C4-2B (cell line): Measurements from ENCODE around the gene PCSK1.

Experiments used
- H3K27ac ChIP-seq: fragments of 450-650 bp; 2 replicates; pipeline ENCODE4 v1.5.1; 2017
- CTCF ChIP-seq: fragments of 450-650 bp; conservative IDR thresholded peaks from 2 replicates; pipeline ENCODE4 v1.5.1; 2017; ENCODE audit warnings: mild to moderate bottlenecking
- ZFX ChIP-seq: fragments of 450-650 bp; IDR thresholded peaks from 2 replicates; pipeline ENCODE4 v1.6.1; 2017

The PCSK1 gene

GRCh38 chr5:96433066-96433447 lies at the start of gene PCSK1:
Gene PCSK1, minus strand, starts transcription at chr5:96433248. Its CDS starts 206 bp downstream, at chr5:96433042.
- TF ChIP-seq CTCF: no peak
- no peak for TF ChIP-seq ZFX
- no peak within 1 kb of the TSS for H3K27ac ChIP-seq

GRCh38 chr5:96481867-96482266 lies 48.8 kb upstream of the PCSK1 start:
- TF ChIP-seq ZFX: no peak
- TF ChIP-seq CTCF: no peak
- H3K27ac ChIP-seq: no peak overlapping the region

GRCh38 chr5:96481009-96481786 lies 48.1 kb upstream of the PCSK1 start:
- no peak for TF ChIP-seq ZFX
- TF ChIP-seq CTCF: no peak
- no peak overlapping the region for H3K27ac ChIP-seq

GRCh38 chr5:96478983-96479382 lies 45.9 kb upstream of the PCSK1 start:
- H3K27ac ChIP-seq: no peak overlapping the region
- TF ChIP-seq ZFX (no peak), CTCF (no peak)

- no peak for TF ChIP-seq ZFX
- TF ChIP-seq CTCF: no peak
Observed at GRCh38 chr5:96476654-96477053, 43.6 kb upstream of the PCSK1 start.

GRCh38 chr5:96474073-96474472 lies 41.0 kb upstream of the PCSK1 start:
- no peak for TF ChIP-seq ZFX
- TF ChIP-seq CTCF: no peak
- no peak overlapping the region for H3K27ac ChIP-seq

More at GRCh38 chr5:96476654-96477053, 43.6 kb upstream of the PCSK1 start:
- no peak overlapping the region for H3K27ac ChIP-seq

- TF ChIP-seq ZFX (no peak), CTCF (no peak)
- no peak overlapping the region for H3K27ac ChIP-seq
Observed at GRCh38 chr5:96473155-96473554, 40.1 kb upstream of the PCSK1 start.
